Activated B cell treated with CpG ODN at 0.5 μM for 24 hours (primary cell): ENCODE measurements around the gene BPIFB6. TPM values are rescaled to one million over a fixed set of nuclear protein-coding genes. Genes with fewer than 3 reads are reported as not detected.

Source experiments
- ATAC-seq: fragments of 200-7000 bp; cut with Tn5 transposase; one replicate; pipeline ENCODE4 v1.10.0; 2021; ENCODE audit warnings: low read depth, mild to moderate bottlenecking, moderate library complexity
- CTCF ChIA-PET: fragments of 350-600 bp; sonication (Branson Sonifier 250); formaldehyde crosslinking; loops from one replicate; lab custom pipeline; 2021; ENCODE audit warnings: antibody characterized with exemption; lab: Charles Lee
- POLR2A ChIA-PET: fragments of 350-600 bp; sonication (Branson Sonifier 250); formaldehyde crosslinking; loops from one replicate; lab custom pipeline; 2021; ENCODE audit warnings: antibody characterized with exemption; lab: Charles Lee
- DNase-seq: peaks from one replicate; pipeline ENCODE4 v3.0.0; 2022
- H3K27ac Mint-ChIP-seq: one replicate; pipeline ENCODE4 v1.8.0; 2020; ENCODE audit warnings: mixed read lengths
- H3K27me3 Mint-ChIP-seq: one replicate; pipeline ENCODE4 v1.8.0; 2021; ENCODE audit warnings: mixed read lengths
- H3K36me3 Mint-ChIP-seq: one replicate; pipeline ENCODE4 v1.8.0; 2021; ENCODE audit warnings: low read depth, mixed read lengths
- H3K4me1 Mint-ChIP-seq: one replicate; pipeline ENCODE4 v1.8.0; 2021; ENCODE audit warnings: mixed read lengths
- H3K4me3 Mint-ChIP-seq: one replicate; pipeline ENCODE4 v1.8.0; 2020; ENCODE audit warnings: mild to moderate bottlenecking, mixed read lengths
- H3K9me3 Mint-ChIP-seq: one replicate; pipeline ENCODE4 v1.8.0; 2020; ENCODE audit warnings: mixed read lengths
- intact Hi-C: fragments of 100-400 bp; cut with micrococcal nuclease; formaldehyde crosslinking; loops from one replicate; pipeline ENCODE4 v1.15.1; 2024
- total RNA-seq: library from RNA; stranded (reverse); gene quantifications from 2 replicates; pipeline ENCODE4 v1.2.3, GENCODE V29; 2022
- TF ChIP-seq, protein P1 (sequence below): fragments of 200-600 bp; IDR thresholded peaks from one replicate; pipeline ENCODE4 v1.8.0; 2022; ENCODE audit warnings: antibody characterized with exemption, mild to moderate bottlenecking

BPIFB6 gene
- total RNA-seq, 1 donor from 2014 or later: not detected

DNA sequence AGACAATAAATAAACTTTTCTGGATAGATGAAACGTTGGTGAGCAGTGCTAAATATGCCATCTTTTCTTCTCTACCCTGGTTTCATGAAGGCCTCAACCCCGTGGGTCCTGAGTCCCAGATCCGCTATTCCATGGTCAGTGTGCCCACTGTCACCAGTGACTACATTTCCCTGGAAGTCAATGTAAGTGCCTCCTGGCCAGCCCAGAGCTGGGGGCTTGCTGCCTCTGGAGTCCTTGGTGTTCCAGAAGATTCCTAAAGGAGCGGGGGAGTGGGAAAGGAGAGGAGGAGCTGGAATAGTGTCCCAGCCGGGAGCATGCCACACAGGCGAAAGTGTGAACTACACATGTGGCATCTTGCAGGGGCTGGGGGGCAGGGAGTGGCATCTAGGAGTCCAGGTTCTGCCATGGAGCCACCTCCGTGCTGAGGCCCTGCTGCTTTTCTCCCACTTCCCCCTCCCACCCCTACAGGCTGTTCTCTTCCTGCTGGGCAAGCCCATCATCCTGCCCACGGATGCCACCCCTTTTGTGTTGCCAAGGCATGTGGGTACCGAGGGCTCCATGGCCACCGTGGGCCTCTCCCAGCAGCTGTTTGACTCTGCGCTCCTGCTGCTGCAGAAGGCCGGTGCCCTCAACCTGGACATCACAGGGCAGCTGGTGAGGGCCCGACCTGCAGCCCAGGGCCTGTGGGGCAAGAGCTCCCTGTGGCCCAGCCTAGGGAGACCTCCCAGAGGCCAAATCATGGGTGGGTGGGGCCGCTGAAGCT lies 13.1 kb upstream of the BPIFB6 start:
- Mint-ChIP-seq H3K27me3 (no peaks in the 10 kb centered on the region), H3K4me3 (no peak overlapping the region), H3K36me3 (no peaks in the 10 kb centered on the region), H3K27ac (no peak overlapping the region), H3K4me1 (no peaks in the 10 kb centered on the region), H3K9me3 (no peaks in the 10 kb centered on the region)
- ChIA-PET POLR2A (no interaction called here), CTCF (no interaction called here)
- ATAC-seq (no peak), DNase-seq (no peak)
- intact Hi-C loops: no loop called here
- TF ChIP-seq, protein P1, sequence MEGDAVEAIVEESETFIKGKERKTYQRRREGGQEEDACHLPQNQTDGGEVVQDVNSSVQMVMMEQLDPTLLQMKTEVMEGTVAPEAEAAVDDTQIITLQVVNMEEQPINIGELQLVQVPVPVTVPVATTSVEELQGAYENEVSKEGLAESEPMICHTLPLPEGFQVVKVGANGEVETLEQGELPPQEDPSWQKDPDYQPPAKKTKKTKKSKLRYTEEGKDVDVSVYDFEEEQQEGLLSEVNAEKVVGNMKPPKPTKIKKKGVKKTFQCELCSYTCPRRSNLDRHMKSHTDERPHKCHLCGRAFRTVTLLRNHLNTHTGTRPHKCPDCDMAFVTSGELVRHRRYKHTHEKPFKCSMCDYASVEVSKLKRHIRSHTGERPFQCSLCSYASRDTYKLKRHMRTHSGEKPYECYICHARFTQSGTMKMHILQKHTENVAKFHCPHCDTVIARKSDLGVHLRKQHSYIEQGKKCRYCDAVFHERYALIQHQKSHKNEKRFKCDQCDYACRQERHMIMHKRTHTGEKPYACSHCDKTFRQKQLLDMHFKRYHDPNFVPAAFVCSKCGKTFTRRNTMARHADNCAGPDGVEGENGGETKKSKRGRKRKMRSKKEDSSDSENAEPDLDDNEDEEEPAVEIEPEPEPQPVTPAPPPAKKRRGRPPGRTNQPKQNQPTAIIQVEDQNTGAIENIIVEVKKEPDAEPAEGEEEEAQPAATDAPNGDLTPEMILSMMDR: no peak

DNA sequence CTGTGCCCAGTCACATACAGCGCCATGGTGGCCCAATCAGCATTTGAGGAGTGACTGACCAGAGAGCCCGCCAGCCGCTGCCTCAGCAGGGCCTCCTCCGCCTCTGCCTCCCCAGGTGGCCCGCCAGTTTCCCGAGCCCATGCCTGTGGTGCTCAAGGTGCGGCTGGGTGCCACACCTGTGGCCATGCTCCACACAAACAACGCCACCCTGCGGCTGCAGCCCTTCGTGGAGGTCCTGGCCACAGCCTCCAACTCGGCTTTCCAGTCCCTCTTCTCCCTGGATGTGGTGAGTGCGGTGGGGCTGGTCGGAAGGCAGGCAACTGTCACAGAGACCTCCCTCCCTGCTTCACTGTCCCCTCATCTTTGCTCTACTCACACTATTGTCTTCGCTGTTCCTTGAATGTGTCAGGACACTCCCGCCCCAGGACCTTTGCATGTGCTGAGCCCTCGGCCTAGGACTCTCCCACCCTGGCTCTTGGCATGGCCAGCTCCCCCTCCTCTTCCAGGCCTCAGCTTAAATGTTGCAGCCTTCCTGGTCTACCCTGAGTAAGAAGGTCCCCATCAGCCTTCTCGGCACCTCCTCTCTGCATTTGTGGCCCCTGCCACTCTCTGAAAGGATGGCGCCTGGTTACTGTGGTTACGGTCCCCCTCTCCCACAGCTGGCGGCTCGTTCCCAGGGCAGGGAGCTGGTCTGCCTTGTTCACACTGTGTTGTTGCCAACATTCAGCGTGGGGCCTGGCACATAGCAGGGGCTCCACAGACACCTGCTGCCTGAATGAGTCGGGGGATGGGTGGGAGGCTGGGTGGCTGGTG lies 11.8 kb upstream of the BPIFB6 start:
- Mint-ChIP-seq H3K4me3 (no peak overlapping the region), H3K27ac (no peak overlapping the region), H3K27me3 (no peaks in the 10 kb centered on the region), H3K4me1 (no peaks in the 10 kb centered on the region), H3K9me3 (no peaks in the 10 kb centered on the region), H3K36me3 (no peaks in the 10 kb centered on the region)
- intact Hi-C loops: no loop called here
- ChIA-PET POLR2A (no interaction called here), CTCF (no interaction called here)
- TF ChIP-seq, protein P1: no peak
- DNase-seq (no peak), ATAC-seq (no peak)

DNA sequence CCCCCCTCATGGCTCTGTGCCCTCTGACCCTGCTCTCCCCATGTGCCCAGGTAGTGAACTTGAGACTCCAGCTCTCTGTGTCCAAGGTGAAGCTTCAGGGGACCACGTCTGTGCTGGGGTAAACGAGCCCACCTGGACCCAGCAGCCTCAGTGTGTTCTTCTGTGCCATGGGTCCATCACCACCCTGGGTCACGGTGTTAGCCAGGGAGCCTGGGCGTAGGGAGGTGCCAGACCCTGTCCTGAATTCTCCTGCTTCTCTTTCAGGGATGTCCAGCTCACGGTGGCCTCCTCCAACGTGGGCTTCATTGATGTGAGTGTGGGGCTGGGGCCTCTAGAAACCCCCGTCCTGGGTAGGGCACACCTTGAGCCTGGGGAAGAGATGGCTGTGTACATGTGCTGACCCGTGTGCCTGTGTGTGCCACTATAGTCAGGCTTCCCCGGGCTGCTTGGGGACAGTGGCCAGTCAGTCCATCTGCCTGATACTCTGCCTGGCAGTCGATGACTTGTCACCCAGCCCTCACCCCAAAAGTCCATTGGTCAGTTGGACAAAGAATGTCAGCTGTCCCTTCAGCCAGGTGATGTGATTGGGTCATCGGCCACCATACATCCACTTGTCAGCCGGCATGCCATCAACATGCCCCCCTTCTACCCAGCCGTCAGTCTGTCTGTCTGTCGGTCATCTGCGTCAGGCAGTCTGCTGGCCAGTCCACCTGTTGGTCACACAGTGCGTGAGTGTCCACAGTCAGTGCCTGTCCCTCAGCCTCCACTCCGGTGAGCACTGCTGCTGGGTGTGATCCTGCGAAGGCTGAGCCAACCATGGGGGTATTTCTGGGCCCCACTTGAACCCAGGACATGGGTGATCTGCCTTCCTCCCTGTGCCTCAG lies 10.9 kb upstream of the BPIFB6 start:
- DNase-seq (no peak), ATAC-seq (no peak)
- ChIA-PET POLR2A (no interaction called here), CTCF (no interaction called here)
- H3K27ac Mint-ChIP-seq: no peak overlapping the region
- TF ChIP-seq, protein P1: no peak
- no peaks in the 10 kb centered on the region for H3K4me1 Mint-ChIP-seq
- H3K4me3 Mint-ChIP-seq: no peak overlapping the region
- no peaks in the 10 kb centered on the region for H3K36me3 Mint-ChIP-seq
- no peaks in the 10 kb centered on the region for H3K27me3 Mint-ChIP-seq
- intact Hi-C loops: no loop called here
- no peaks in the 10 kb centered on the region for H3K9me3 Mint-ChIP-seq

DNA sequence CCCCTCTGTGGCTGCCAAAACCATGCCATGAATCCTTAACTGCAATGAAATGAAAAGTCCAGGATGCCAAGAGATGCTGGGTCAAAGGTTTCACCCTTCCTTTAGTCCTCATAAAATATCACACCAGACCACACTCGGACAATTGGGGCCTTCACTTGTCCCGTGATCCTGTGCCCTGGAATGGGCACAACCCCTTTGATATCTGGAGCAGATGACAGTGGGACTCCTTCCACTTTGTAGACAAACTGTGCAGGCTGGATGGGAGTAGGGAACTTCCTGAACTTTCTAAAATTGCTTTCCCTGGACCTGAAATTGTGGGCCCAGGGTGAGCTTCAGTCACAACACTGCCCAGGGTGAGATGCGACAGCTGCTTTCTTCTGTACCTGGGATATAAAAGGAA lies 9.6 kb upstream of the BPIFB6 start:
- TF ChIP-seq, protein P1: no peak
- intact Hi-C loops: no loop called here
- Mint-ChIP-seq H3K27me3 (no peaks in the 10 kb centered on the region), H3K4me3 (no peak overlapping the region), H3K9me3 (no peaks in the 10 kb centered on the region), H3K27ac (no peak overlapping the region), H3K4me1 (no peaks in the 10 kb centered on the region), H3K36me3 (no peaks in the 10 kb centered on the region)
- ChIA-PET POLR2A (no interaction called here), CTCF (no interaction called here)
- DNase-seq: no peak
- no peak for ATAC-seq
